Measurements from ENCODE around the gene PKN2. TPM values are rescaled to one million over a fixed set of nuclear protein-coding genes. Genes with fewer than 3 reads are reported as not detected.

Gene PKN2
- total RNA-seq, 1 experiment from 2014 or later = 74.1 TPM

- DNase-seq (ENCODE audit: low read depth, low spot score) (no peak), ATAC-seq (peak; percentile 82)
- intact Hi-C loops (cut with micrococcal nuclease; ENCODE audit: unreplicated experiment) = no loop called here
- Histone ChIP-seq H3K9me3 (ENCODE audit: control insufficient read depth, insufficient read depth, low read depth, low read length) (no peaks in the 10 kb centered on the region), H3K27me3 (ENCODE audit: control insufficient read depth, insufficient read depth, low read length) (no peaks in the 10 kb centered on the region), H3K36me3 (ENCODE audit: control insufficient read depth, insufficient read depth, low read length) (peaks cover 8% of the 10 kb centered on the region), H3K4me3 (ENCODE audit: low read depth in 2 of 2, low read length in 2 of 2) (peak overlapping the region; percentile 92 to 100), H3K4me1 (ENCODE audit: control insufficient read depth, insufficient read depth, low read length) (peaks cover 17% of the 10 kb centered on the region), H3K27ac (ENCODE audit: low read length) (peak overlapping the region; percentile 92)
- no TSS peak for BruUV-seq (replicated peaks)
- ChIA-PET POLR2A (interaction anchor here (0.7 kb wide), 2 partner anchors 21 to 327 kb away, joined by 3 to 6 read pairs; no protein-coding TSS in a partner anchor), CTCF (interaction anchor here (0.7 to 1.1 kb wide), 4 partner anchors 13 to 417 kb away, joined by 3 to 6 read pairs (median 4); no protein-coding TSS in a partner anchor)
- in situ Hi-C loops (cut with HindIII; ENCODE audit: low pct_unique_long_range_greater_than_20kb, low sequenced_read_pairs) = no loop called here
- TF ChIP-seq CTCF (IDR thresholded peaks at IDR 0.05) (peak; percentile 36), SIN3A (IDR thresholded peaks at IDR 0.05; ENCODE audit: borderline replicate concordance, insufficient read depth, low read depth, low read length) (peak; percentile 63; the same call in 1 of the 2 replicates), TCF7L2 (IDR thresholded peaks at IDR 0.05; ENCODE audit: low read depth, low read length) (no peak), POLR2AphosphoS5 (IDR thresholded peaks at IDR 0.05; ENCODE audit: low read depth, low read length) (no peak)
Measured at GRCh38 chr1:88684482-88685258, 597 bp downstream of the PKN2 start.

GRCh38 chr1:88685259-88685620 is 1.2 kb downstream of the PKN2 start:
- TF ChIP-seq CTCF (IDR thresholded peaks at IDR 0.05) = no peak; the same call in 1 of the 2 replicates
- no peak for TF ChIP-seq SIN3A (IDR thresholded peaks at IDR 0.05; ENCODE audit: borderline replicate concordance, insufficient read depth, low read depth, low read length)
- TF ChIP-seq TCF7L2 (IDR thresholded peaks at IDR 0.05; ENCODE audit: low read depth, low read length) = no peak
- TF ChIP-seq REST (IDR thresholded peaks at IDR 0.05; ENCODE audit: insufficient read depth in 1 of 2, low read depth in 2 of 2, low read length in 1 of 2) = no peak
- TF ChIP-seq POLR2AphosphoS5 (IDR thresholded peaks at IDR 0.05; ENCODE audit: low read depth, low read length) = no peak
- BruUV-seq (replicated peaks) = TSS peak; percentile 63
- intact Hi-C loops (cut with micrococcal nuclease; ENCODE audit: unreplicated experiment) = no loop called here
- POLR2A ChIA-PET = interaction anchor here (0.7 kb wide), 2 partner anchors 20 to 327 kb away, joined by 3 to 6 read pairs; no protein-coding TSS in a partner anchor
- CTCF ChIA-PET = interaction anchor here (1.1 kb wide), 2 partner anchors 30 to 299 kb away, joined by 3 to 6 read pairs; no protein-coding TSS in a partner anchor
- ATAC-seq (no peak), DNase-seq (ENCODE audit: low read depth, low spot score) (no peak)
- Histone ChIP-seq H3K4me3 (ENCODE audit: low read depth in 2 of 2, low read length in 2 of 2) (peak overlapping the region; percentile 92 to 100), H3K9me3 (ENCODE audit: control insufficient read depth, insufficient read depth, low read depth, low read length) (no peaks in the 10 kb centered on the region), H3K27ac (ENCODE audit: low read length) (peak overlapping the region; percentile 92), H3K36me3 (ENCODE audit: control insufficient read depth, insufficient read depth, low read length) (peaks cover 10% of the 10 kb centered on the region), H3K27me3 (ENCODE audit: control insufficient read depth, insufficient read depth, low read length) (no peaks in the 10 kb centered on the region), H3K4me1 (ENCODE audit: control insufficient read depth, insufficient read depth, low read length) (peaks cover 17% of the 10 kb centered on the region)
- in situ Hi-C loops (cut with HindIII; ENCODE audit: low pct_unique_long_range_greater_than_20kb, low sequenced_read_pairs) = no loop called here
